Osteocyte (in vitro differentiated cells): ENCODE results near the gene ZFYVE28. TPM values are rescaled to one million over a fixed set of nuclear protein-coding genes. Genes with fewer than 3 reads are reported as not detected.
A peak's percentile ranks its signal among the peaks of the same experiment; 100 is the strongest.

Source experiments
- DNase-seq: peaks from one replicate; pipeline ENCODE4 v3.0.0; 2021; ENCODE audit warnings: mixed read lengths; ENCODE audit not compliant: unreplicated experiment; ENCODE audit errors: extremely low spot score
- H3K27ac Mint-ChIP-seq: one replicate; pipeline ENCODE4 v1.8.0; 2021; ENCODE audit warnings: mild to moderate bottlenecking, mixed read lengths; ENCODE audit not compliant: unreplicated experiment
- H3K27me3 Mint-ChIP-seq: one replicate; pipeline ENCODE4 v1.8.0; 2021; ENCODE audit warnings: mixed read lengths; ENCODE audit not compliant: unreplicated experiment
- H3K36me3 Mint-ChIP-seq: one replicate; pipeline ENCODE4 v1.8.0; 2021; ENCODE audit warnings: mixed read lengths; ENCODE audit not compliant: unreplicated experiment
- H3K4me1 Mint-ChIP-seq: one replicate; pipeline ENCODE4 v1.8.0; 2021; ENCODE audit warnings: mixed read lengths; ENCODE audit not compliant: unreplicated experiment
- H3K4me3 Mint-ChIP-seq: one replicate; pipeline ENCODE4 v1.8.0; 2021; ENCODE audit warnings: mild to moderate bottlenecking, moderate library complexity, mixed read lengths; ENCODE audit not compliant: unreplicated experiment
- H3K9me3 Mint-ChIP-seq: one replicate; pipeline ENCODE4 v1.8.0; 2021; ENCODE audit warnings: mixed read lengths; ENCODE audit not compliant: unreplicated experiment
- total RNA-seq: library from RNA; stranded (reverse); gene quantifications from 2 replicates; pipeline ENCODE4 v1.2.1, GENCODE V29; 2021
- TF ChIP-seq, protein P1 (sequence below): fragments of 200-600 bp; sonication (generic); IDR thresholded peaks from 2 replicates; pipeline ENCODE4 v1.5.0; 2021; ENCODE audit warnings: antibody characterized with exemption, mild to moderate bottlenecking, moderate library complexity

ZFYVE28 gene
- total RNA-seq, 1 donor from 2014 or later: 3.4 TPM

- no peaks in the 10 kb centered on the region for H3K4me1 Mint-ChIP-seq
Observed at GRCh38 chr4:2357821-2358745, 60.4 kb downstream of the ZFYVE28 start.

GRCh38 chr4:2356123-2357069, 62.0 kb downstream of the ZFYVE28 start:
- Mint-ChIP-seq H3K9me3 (no peaks in the 10 kb centered on the region), H3K4me1 (no peaks in the 10 kb centered on the region), H3K4me3 (no peak overlapping the region), H3K27me3 (peaks cover 2% of the 10 kb centered on the region), H3K36me3 (no peaks in the 10 kb centered on the region), H3K27ac (no peak overlapping the region)
- no peak for DNase-seq
- TF ChIP-seq, protein P1, sequence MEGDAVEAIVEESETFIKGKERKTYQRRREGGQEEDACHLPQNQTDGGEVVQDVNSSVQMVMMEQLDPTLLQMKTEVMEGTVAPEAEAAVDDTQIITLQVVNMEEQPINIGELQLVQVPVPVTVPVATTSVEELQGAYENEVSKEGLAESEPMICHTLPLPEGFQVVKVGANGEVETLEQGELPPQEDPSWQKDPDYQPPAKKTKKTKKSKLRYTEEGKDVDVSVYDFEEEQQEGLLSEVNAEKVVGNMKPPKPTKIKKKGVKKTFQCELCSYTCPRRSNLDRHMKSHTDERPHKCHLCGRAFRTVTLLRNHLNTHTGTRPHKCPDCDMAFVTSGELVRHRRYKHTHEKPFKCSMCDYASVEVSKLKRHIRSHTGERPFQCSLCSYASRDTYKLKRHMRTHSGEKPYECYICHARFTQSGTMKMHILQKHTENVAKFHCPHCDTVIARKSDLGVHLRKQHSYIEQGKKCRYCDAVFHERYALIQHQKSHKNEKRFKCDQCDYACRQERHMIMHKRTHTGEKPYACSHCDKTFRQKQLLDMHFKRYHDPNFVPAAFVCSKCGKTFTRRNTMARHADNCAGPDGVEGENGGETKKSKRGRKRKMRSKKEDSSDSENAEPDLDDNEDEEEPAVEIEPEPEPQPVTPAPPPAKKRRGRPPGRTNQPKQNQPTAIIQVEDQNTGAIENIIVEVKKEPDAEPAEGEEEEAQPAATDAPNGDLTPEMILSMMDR: no peak

More at GRCh38 chr4:2357821-2358745, 60.4 kb downstream of the ZFYVE28 start:
- Mint-ChIP-seq H3K27me3 (peaks cover 2% of the 10 kb centered on the region), H3K36me3 (no peaks in the 10 kb centered on the region), H3K9me3 (no peaks in the 10 kb centered on the region), H3K4me3 (no peak overlapping the region), H3K27ac (no peak overlapping the region)
- DNase-seq: no peak
- TF ChIP-seq, protein P1: no peak

DNA sequence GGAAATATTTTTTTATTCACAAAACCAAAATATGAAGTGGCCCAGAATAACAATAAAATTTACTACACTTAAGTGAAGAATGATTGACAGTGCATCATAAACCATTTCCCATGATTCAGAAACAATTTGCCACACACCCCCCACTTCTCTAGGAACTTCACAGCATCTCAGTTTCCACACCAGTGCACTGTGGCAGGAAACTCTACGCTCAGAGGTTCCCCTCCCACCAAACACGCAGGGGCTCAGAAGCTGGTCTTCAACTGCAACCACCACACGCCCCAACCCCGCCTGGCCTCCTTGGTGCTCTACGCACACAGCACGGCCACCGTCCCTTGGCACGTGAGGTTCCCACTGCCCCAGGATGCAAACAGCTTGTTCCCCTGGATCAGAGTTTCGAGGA, 63.7 kb downstream of the ZFYVE28 start:
- DNase-seq: no peak
- Mint-ChIP-seq H3K9me3 (no peaks in the 10 kb centered on the region), H3K27me3 (no peaks in the 10 kb centered on the region), H3K4me1 (no peaks in the 10 kb centered on the region), H3K36me3 (no peaks in the 10 kb centered on the region), H3K27ac (no peak overlapping the region), H3K4me3 (no peak overlapping the region)
- TF ChIP-seq, protein P1: no peak

- Mint-ChIP-seq H3K36me3 (no peaks in the 10 kb centered on the region), H3K27me3 (no peaks in the 10 kb centered on the region), H3K4me1 (no peaks in the 10 kb centered on the region), H3K9me3 (no peaks in the 10 kb centered on the region), H3K4me3 (no peak overlapping the region), H3K27ac (no peak overlapping the region)
- DNase-seq: no peak
- TF ChIP-seq, protein P1: peak; percentile 47
Observed at GRCh38 chr4:2354118-2354517, 64.3 kb downstream of the ZFYVE28 start.
